Peyer's patch (tissue), 4 donors: ENCODE data around the gene PSMC3IP. TPM values are rescaled to one million over a fixed set of nuclear protein-coding genes. Genes with fewer than 3 reads are reported as not detected.
"Not testable (repeated sequence)": the region's sequence is repeated elsewhere in the genome, so short reads cannot be mapped to it uniquely, and the experiment has no call there.

Experiments
- DNase-seq, 3 donors: peaks; one replicate each; pipeline ENCODE4 v3.0.0-alpha.2; 2017 to 2019
- H3K27ac ChIP-seq, 4 donors: fragments of 200-600 bp; sonication (generic); one replicate each; pipeline ENCODE4 v1.5.1; 2016 to 2019
- H3K27me3 ChIP-seq, 2 donors: fragments of 200-600 bp; sonication (generic); one replicate each; pipeline ENCODE4 v1.5.1; 2019
- H3K36me3 ChIP-seq, 3 donors: fragments of 200-600 bp; sonication (generic); one replicate each; pipeline ENCODE4 v1.5.1; 2016 to 2019
- H3K4me1 ChIP-seq, 4 donors: fragments of 200-600 bp; sonication (generic); one replicate each; pipeline ENCODE4 v1.5.1; 2016 to 2019
- H3K4me3 ChIP-seq, 4 donors: fragments of 200-600 bp; sonication (generic); 1 replicate in 3 of 4; 2 replicates in 1 of 4; pipeline ENCODE4 v1.5.1; 2016 to 2019; ENCODE audit warnings: mild to moderate bottlenecking in 1 of 4
- H3K9me3 ChIP-seq, 4 donors: fragments of 200-600 bp; sonication (generic); one replicate each; pipeline ENCODE4 v1.5.1; 2016 to 2019; ENCODE audit warnings: mild to moderate bottlenecking in 1 of 4
- CTCF ChIP-seq, 6 experiments: fragments of 450-650 bp in 4 of 6; fragments of 200-600 bp in 2 of 6; sonication (generic) in 1 of 6; IDR thresholded peaks; one replicate each; pipeline ENCODE4 v1.5.1; 2017 to 2019; ENCODE audit warnings: antibody characterized with exemption in 6 of 6, mild to moderate bottlenecking in 3 of 6, moderate library complexity in 1 of 6
- POLR2A ChIP-seq, 2 donors: fragments of 450-650 bp; IDR thresholded peaks; one replicate each; pipeline ENCODE4 v1.5.1; 2017; ENCODE audit warnings: antibody characterized with exemption in 2 of 2, mild to moderate bottlenecking in 2 of 2, moderate library complexity in 2 of 2
- total RNA-seq, 4 donors: library from RNA; depleted of rRNA; stranded (reverse); fragments of >200 nt; gene quantifications; one replicate each; pipeline ENCODE4 v1.1.0, GENCODE V29; 2016

The PSMC3IP gene
- total RNA-seq, result 1 to 10 TPM in 2 of 4 donors, not detected in 2; 1.2 to 1.5 TPM

- H3K9me3 ChIP-seq, result no peaks in the 10 kb centered on the region
- peak; percentile 92 to 98 (median 96) for DNase-seq
- no peaks in the 10 kb centered on the region for H3K27me3 ChIP-seq
- TF ChIP-seq POLR2A (IDR thresholded peaks at IDR 0.05) (peak; percentile 78 to 82), CTCF (IDR thresholded peaks at IDR 0.05) (peak in 5 of 6 experiments; percentile 24 to 59 (median 50))
- peak within 1 kb of the TSS; percentile 81 to 92 (median 87) for H3K27ac ChIP-seq
- H3K36me3 ChIP-seq, result peaks cover 0 to 49% (median 0%) of the 10 kb centered on the region in 3 donors
- H3K4me3 ChIP-seq, result peak within 1 kb of the TSS; percentile 48 to 89 (median 60)
- H3K4me1 ChIP-seq, result peaks cover 0 to 22% (median 6%) of the 10 kb centered on the region in 4 donors
These were observed at the start of gene PSMC3IP for GRCh38 chr17:42577532-42578281. PSMC3IP (minus strand) TSS chr17:42577729; CDS start chr17:42577686, 43 bp downstream.

- H3K27ac ChIP-seq, result peak overlapping the region in 2 of 4 donors; percentile 61 to 72
- no peaks in the 10 kb centered on the region for H3K36me3 ChIP-seq
- TF ChIP-seq CTCF (IDR thresholded peaks at IDR 0.05) (no peak), POLR2A (IDR thresholded peaks at IDR 0.05) (no peak)
- H3K27me3 ChIP-seq, result no peaks in the 10 kb centered on the region
- no peak overlapping the region for H3K4me3 ChIP-seq
- H3K4me1 ChIP-seq, result peaks cover 0 to 2% (median 0%) of the 10 kb centered on the region in 4 donors
- DNase-seq, result peak in 2 of 3 donors; percentile 61 to 82
- no peaks in the 10 kb centered on the region for H3K9me3 ChIP-seq
These were observed 46.4 kb upstream of the PSMC3IP start for GRCh38 chr17:42623732-42624596.

- no peaks in the 10 kb centered on the region for H3K9me3 ChIP-seq
- no peak overlapping the region for H3K27ac ChIP-seq
- H3K4me3 ChIP-seq, result no peak overlapping the region
- no peaks in the 10 kb centered on the region for H3K36me3 ChIP-seq
- no peak for TF ChIP-seq POLR2A (IDR thresholded peaks at IDR 0.05)
- TF ChIP-seq CTCF (IDR thresholded peaks at IDR 0.05), result no peak
- peaks cover 0 to 9% (median 0%) of the 10 kb centered on the region in 4 donors for H3K4me1 ChIP-seq
- DNase-seq, result no peak
- H3K27me3 ChIP-seq, result no peaks in the 10 kb centered on the region
These were observed 45.7 kb upstream of the PSMC3IP start for GRCh38 chr17:42623271-42623670.

GRCh38 chr17:42621987-42622386 is 44.5 kb upstream of the PSMC3IP start:
- not testable (repeated sequence) for H3K36me3 ChIP-seq, H3K9me3 ChIP-seq, H3K4me3 ChIP-seq, H3K27me3 ChIP-seq, DNase-seq, H3K27ac ChIP-seq
- peaks cover 0 to 13% (median 0%) of the 10 kb centered on the region in 4 donors for H3K4me1 ChIP-seq

- peak overlapping the region in 1 of 4 donors; percentile 2 for H3K27ac ChIP-seq
- DNase-seq, result peak; percentile 37 to 73 (median 56)
- peaks cover 0 to 13% (median 0%) of the 10 kb centered on the region in 4 donors for H3K4me1 ChIP-seq
These were observed 41.1 kb upstream of the PSMC3IP start for GRCh38 chr17:42618442-42619150.

More at GRCh38 chr17:42618442-42619150, 41.1 kb upstream of the PSMC3IP start:
- TF ChIP-seq POLR2A (IDR thresholded peaks at IDR 0.05), result no peak
- TF ChIP-seq CTCF (IDR thresholded peaks at IDR 0.05), result peak in 5 of 6 experiments; percentile 5 to 49 (median 36)
- Histone ChIP-seq H3K27me3 (no peaks in the 10 kb centered on the region), H3K4me3 (no peak overlapping the region), H3K9me3 (no peaks in the 10 kb centered on the region), H3K36me3 (peaks cover 0 to 23% (median 0%) of the 10 kb centered on the region in 3 donors)
